HEK293 (cell line): ENCODE measurements around the gene PDE1C.

Source experiments
- CTCF ChIA-PET: fragments of 350-600 bp; formaldehyde crosslinking; extraction: SDS; loops from one replicate; lab custom pipeline; 2021; ENCODE audit warnings: antibody characterized with exemption; lab: Yijun Ruan, JAX
- POLR2A ChIA-PET: fragments of 300-600 bp; formaldehyde crosslinking; extraction: SDS; loops from one replicate; lab custom pipeline; 2020; ENCODE audit warnings: antibody characterized with exemption, inconsistent platforms; lab: Yijun Ruan, JAX
- H3K27ac ChIP-seq: fragments of 200-500 bp; sonication (Bioruptor generic); 2 replicates; pipeline ENCODE4 v1.5.1; 2014; ENCODE audit warnings: low read depth, low read length, control low read depth, inconsistent platforms; ENCODE audit errors: extremely low read depth
- H3K36me3 ChIP-seq, 2 experiments: fragments of 200-500 bp in 1 of 2; sonication (Bioruptor generic) in 1 of 2; 1 replicate in 1 of 2; 2 replicates in 1 of 2; pipeline ENCODE4 v1.5.1; 2014 to 2017; ENCODE audit warnings: inconsistent platforms in 2 of 2, low read length in 2 of 2; ENCODE audit not compliant: control insufficient read depth in 2 of 2, insufficient read depth in 1 of 2
- H3K4me1 ChIP-seq: fragments of 200-500 bp; sonication (Bioruptor generic); 2 replicates; pipeline ENCODE4 v1.5.1; 2014; ENCODE audit warnings: mild to moderate bottlenecking, low read length, inconsistent platforms; ENCODE audit not compliant: control insufficient read depth, insufficient read depth
- H3K4me3 ChIP-seq: 2 replicates; pipeline ENCODE4 v1.5.1; 2011; ENCODE audit warnings: low read depth, mild to moderate bottlenecking, control low read depth, low read length, moderate library complexity
- H3K9me3 ChIP-seq: fragments of 200-500 bp; sonication (Bioruptor generic); 2 replicates; pipeline ENCODE4 v1.5.1; 2014; ENCODE audit warnings: low read depth, low read length, inconsistent platforms; ENCODE audit not compliant: control insufficient read depth, insufficient read depth
- BCL6B ChIP-seq: fragments of 450-650 bp; formaldehyde crosslinking; IDR thresholded peaks from 2 replicates; pipeline ENCODE4 v1.5.1; 2017; ENCODE audit warnings: missing biosample characterization, missing genetic modification characterization
- HOXC10 ChIP-seq: sonication (generic); formaldehyde crosslinking; IDR thresholded peaks from 2 replicates; pipeline ENCODE4 v1.8.1; 2023; ENCODE audit warnings: mild to moderate bottlenecking, missing genetic modification reagents
- OVOL3 ChIP-seq: fragments of 450-650 bp; formaldehyde crosslinking; IDR thresholded peaks from 2 replicates; pipeline ENCODE4 v1.5.1; 2016; ENCODE audit warnings: missing biosample characterization, missing genetic modification characterization
- SCRT2 ChIP-seq: fragments of 450-650 bp; formaldehyde crosslinking; IDR thresholded peaks from 2 replicates; pipeline ENCODE4 v1.5.1; 2016; ENCODE audit warnings: missing biosample characterization, missing genetic modification characterization
- ZEB2 ChIP-seq: fragments of 450-650 bp; formaldehyde crosslinking; IDR thresholded peaks from 2 replicates; pipeline ENCODE4 v1.5.1; 2016; ENCODE audit warnings: missing biosample characterization, missing genetic modification characterization
- ZNF132 ChIP-seq: fragments of 450-650 bp; formaldehyde crosslinking; IDR thresholded peaks from 2 replicates; pipeline ENCODE4 v1.5.1; 2017; ENCODE audit warnings: missing biosample characterization, missing genetic modification characterization, borderline replicate concordance
- ZNF157 ChIP-seq: fragments of 450-650 bp; formaldehyde crosslinking; IDR thresholded peaks from 2 replicates; pipeline ENCODE4 v1.5.1; 2016; ENCODE audit warnings: missing biosample characterization, missing genetic modification characterization
- ZNF16 ChIP-seq: fragments of 450-650 bp; formaldehyde crosslinking; IDR thresholded peaks from 2 replicates; pipeline ENCODE4 v1.5.1; 2016; ENCODE audit warnings: low read depth, missing biosample characterization, missing genetic modification characterization
- ZNF302 ChIP-seq: fragments of 450-650 bp; formaldehyde crosslinking; IDR thresholded peaks from 2 replicates; pipeline ENCODE4 v1.5.1; 2016; ENCODE audit warnings: missing biosample characterization, missing genetic modification characterization, low read depth
- ZNF335 ChIP-seq: fragments of 450-650 bp; formaldehyde crosslinking; conservative IDR thresholded peaks from 2 replicates; pipeline ENCODE4 v1.5.1; 2016; ENCODE audit warnings: missing biosample characterization, missing genetic modification characterization
- ZNF366 ChIP-seq: fragments of 450-650 bp; formaldehyde crosslinking; conservative IDR thresholded peaks from 2 replicates; pipeline ENCODE4 v1.5.1; 2016; ENCODE audit warnings: missing biosample characterization, missing genetic modification characterization
- ZNF416 ChIP-seq: fragments of 450-650 bp; formaldehyde crosslinking; IDR thresholded peaks from 2 replicates; pipeline ENCODE4 v1.5.1; 2016; ENCODE audit warnings: missing biosample characterization, missing genetic modification characterization
- ZNF423 ChIP-seq: fragments of 450-650 bp; formaldehyde crosslinking; IDR thresholded peaks from 2 replicates; pipeline ENCODE4 v1.5.1; 2016; ENCODE audit warnings: missing biosample characterization, missing genetic modification characterization
- ZNF488 ChIP-seq: fragments of 450-650 bp; formaldehyde crosslinking; IDR thresholded peaks from 2 replicates; pipeline ENCODE4 v1.5.1; 2016; ENCODE audit warnings: missing biosample characterization, missing genetic modification characterization
- ZNF514 ChIP-seq: fragments of 450-650 bp; formaldehyde crosslinking; IDR thresholded peaks from 2 replicates; pipeline ENCODE4 v1.5.1; 2016; ENCODE audit warnings: missing biosample characterization, missing genetic modification characterization
- ZNF548 ChIP-seq: fragments of 450-650 bp; formaldehyde crosslinking; IDR thresholded peaks from 2 replicates; pipeline ENCODE4 v1.5.1; 2016; ENCODE audit warnings: missing biosample characterization, missing genetic modification characterization
- ZNF555 ChIP-seq: fragments of 450-650 bp; formaldehyde crosslinking; conservative IDR thresholded peaks from 2 replicates; pipeline ENCODE4 v1.5.1; 2017; ENCODE audit warnings: missing biosample characterization, mild to moderate bottlenecking, missing genetic modification characterization, inconsistent platforms
- ZNF600 ChIP-seq: fragments of 450-650 bp; formaldehyde crosslinking; IDR thresholded peaks from 2 replicates; pipeline ENCODE4 v1.5.1; 2016; ENCODE audit warnings: missing biosample characterization, missing genetic modification characterization
- ZNF626 ChIP-seq: fragments of 450-650 bp; sonication (Bioruptor Pico); formaldehyde crosslinking; IDR thresholded peaks from 2 replicates; pipeline ENCODE4 v1.5.1; 2018; ENCODE audit warnings: missing biosample characterization, missing genetic modification characterization, inconsistent platforms
- ZNF629 ChIP-seq: fragments of 450-650 bp; formaldehyde crosslinking; IDR thresholded peaks from 2 replicates; pipeline ENCODE4 v1.5.1; 2017; ENCODE audit warnings: missing biosample characterization, missing genetic modification characterization
- ZNF645 ChIP-seq: fragments of 450-650 bp; formaldehyde crosslinking; IDR thresholded peaks from 2 replicates; pipeline ENCODE4; 2016; ENCODE audit warnings: missing biosample characterization, missing genetic modification characterization
- ZNF785 ChIP-seq: fragments of 450-650 bp; formaldehyde crosslinking; IDR thresholded peaks from 2 replicates; pipeline ENCODE4 v1.5.1; 2016; ENCODE audit warnings: missing biosample characterization, missing genetic modification characterization
- ZNF843 ChIP-seq: fragments of 450-650 bp; formaldehyde crosslinking; IDR thresholded peaks from 2 replicates; pipeline ENCODE4 v1.5.1; 2016; ENCODE audit warnings: missing biosample characterization, missing genetic modification characterization
- ZSCAN18 ChIP-seq: fragments of 450-650 bp; formaldehyde crosslinking; IDR thresholded peaks from 2 replicates; pipeline ENCODE4 v1.5.1; 2016; ENCODE audit warnings: missing biosample characterization, missing genetic modification characterization
- ZSCAN23 ChIP-seq: fragments of 450-650 bp; formaldehyde crosslinking; IDR thresholded peaks from 2 replicates; pipeline ENCODE4 v1.5.1; 2016; ENCODE audit warnings: missing biosample characterization, missing genetic modification characterization

Gene PDE1C

GRCh38 chr7:31937982-31938381, 132.2 kb downstream of the PDE1C start:
- POLR2A ChIA-PET, result no interaction called here
- Histone ChIP-seq H3K27ac (no peak overlapping the region), H3K9me3 (no peaks in the 10 kb centered on the region), H3K4me1 (no peaks in the 10 kb centered on the region), H3K36me3 (no peaks in the 10 kb centered on the region), H3K4me3 (no peak overlapping the region)
- CTCF ChIA-PET, result no interaction called here
- no peak for TF ChIP-seq ZNF626
- TF ChIP-seq ZNF629, result no peak
- TF ChIP-seq ZNF548 (tag by site-specific recombination), result no peak
- TF ChIP-seq ZSCAN18 (tag by site-specific recombination), result no peak
- TF ChIP-seq ZNF514, result no peak
- TF ChIP-seq ZSCAN23, result no peak
- TF ChIP-seq ZEB2 (tag by site-specific recombination), result no peak
- no peak for TF ChIP-seq ZNF488 (tag by site-specific recombination)
- no peak for TF ChIP-seq ZNF785 (tag by site-specific recombination)
- no peak for TF ChIP-seq BCL6B (tag by site-specific recombination)
- no peak for TF ChIP-seq ZNF302 (tag by site-specific recombination)
- no peak for TF ChIP-seq ZNF843 (tag by site-specific recombination)
- no peak for TF ChIP-seq ZNF157
- TF ChIP-seq HOXC10 (CRISPR knock-in tag), result no peak

GRCh38 chr7:31935124-31936054, 134.8 kb downstream of the PDE1C start:
- no peaks in the 10 kb centered on the region for H3K4me1 ChIP-seq
- no peaks in the 10 kb centered on the region for H3K36me3 ChIP-seq
- no peak for TF ChIP-seq ZNF16 (tag by site-specific recombination)
- TF ChIP-seq ZNF335 (tag by site-specific recombination), result no peak
- TF ChIP-seq OVOL3 (tag by site-specific recombination), result no peak
- TF ChIP-seq ZNF366 (tag by site-specific recombination), result no peak
- no peak for TF ChIP-seq ZNF555 (tag by site-specific recombination)
- TF ChIP-seq SCRT2 (tag by site-specific recombination), result no peak
- no peak for TF ChIP-seq ZNF645 (tag by site-specific recombination)
- TF ChIP-seq ZNF423, result no peak
- TF ChIP-seq ZNF416, result no peak
- TF ChIP-seq ZNF600 (tag by site-specific recombination), result no peak
- no peak for TF ChIP-seq ZNF132 (tag by site-specific recombination)
- TF ChIP-seq, all 188 proteins: peak for 0
- CTCF ChIA-PET, result no interaction called here
- Histone ChIP-seq H3K4me3 (no peak overlapping the region), H3K9me3 (no peaks in the 10 kb centered on the region), H3K27ac (no peak overlapping the region)
- POLR2A ChIA-PET, result no interaction called here
